Progenitor cell of endocrine pancreas (in vitro differentiated cells): ENCODE results near the gene KIF5B. TPM values are rescaled to one million over a fixed set of nuclear protein-coding genes. Genes with fewer than 3 reads are reported as not detected.

Experiments used
- DNase-seq: peaks from one replicate; pipeline ENCODE4 v3.0.0; 2021; ENCODE audit warnings: low spot score; ENCODE audit not compliant: unreplicated experiment
- H3K27ac Mint-ChIP-seq: 2 replicates; pipeline ENCODE4 v1.8.0; 2021; ENCODE audit warnings: mild to moderate bottlenecking, moderate library complexity, mixed read lengths
- H3K27me3 Mint-ChIP-seq: 2 replicates; pipeline ENCODE4 v1.8.0; 2021; ENCODE audit warnings: mixed read lengths
- H3K36me3 Mint-ChIP-seq: 2 replicates; pipeline ENCODE4 v1.8.0; 2022; ENCODE audit warnings: mixed read lengths; ENCODE audit not compliant: insufficient read depth
- H3K4me1 Mint-ChIP-seq: 2 replicates; pipeline ENCODE4 v1.8.0; 2021; ENCODE audit warnings: low read depth, mixed read lengths
- H3K4me3 Mint-ChIP-seq: 2 replicates; pipeline ENCODE4 v1.8.0; 2021; ENCODE audit warnings: low read depth, mild to moderate bottlenecking, moderate library complexity, mixed read lengths
- H3K9me3 Mint-ChIP-seq: 2 replicates; pipeline ENCODE4 v1.8.0; 2021; ENCODE audit warnings: low read depth, mixed read lengths
- CTCF ChIP-seq: fragments of 200-600 bp; sonication (generic); IDR thresholded peaks from one replicate; pipeline ENCODE4 v1.5.0; 2021; ENCODE audit warnings: antibody characterized with exemption, mild to moderate bottlenecking; ENCODE audit not compliant: unreplicated experiment
- total RNA-seq: library from RNA; stranded (reverse); gene quantifications from 2 replicates; pipeline ENCODE4 v1.2.1, GENCODE V29; 2021

Gene KIF5B
- total RNA-seq, 1 donor from 2014 or later = 111 TPM

GRCh38 chr10:32038777-32039176 is 17.4 kb downstream of the KIF5B start:
- H3K4me1 Mint-ChIP-seq = peaks cover 5% of the 10 kb centered on the region
- H3K36me3 Mint-ChIP-seq = peaks cover 28% of the 10 kb centered on the region
- H3K27ac Mint-ChIP-seq = no peak overlapping the region
- no peak for TF ChIP-seq CTCF
- H3K4me3 Mint-ChIP-seq = no peak overlapping the region
- H3K9me3 Mint-ChIP-seq = no peaks in the 10 kb centered on the region
- H3K27me3 Mint-ChIP-seq = no peaks in the 10 kb centered on the region
- no peak for DNase-seq

GRCh38 chr10:32036922-32037321 is 19.3 kb downstream of the KIF5B start:
- no peak for DNase-seq
- Mint-ChIP-seq H3K9me3 (no peaks in the 10 kb centered on the region), H3K36me3 (peaks cover 38% of the 10 kb centered on the region)

GRCh38 chr10:32035038-32035437 is 21.2 kb downstream of the KIF5B start:
- no peak for DNase-seq
- H3K27me3 Mint-ChIP-seq = no peaks in the 10 kb centered on the region

More at GRCh38 chr10:32036922-32037321, 19.3 kb downstream of the KIF5B start:
- H3K27ac Mint-ChIP-seq = no peak overlapping the region
- H3K4me1 Mint-ChIP-seq = peaks cover 3% of the 10 kb centered on the region
- H3K27me3 Mint-ChIP-seq = no peaks in the 10 kb centered on the region
- H3K4me3 Mint-ChIP-seq = no peak overlapping the region
- no peak for TF ChIP-seq CTCF

GRCh38 chr10:32033171-32033570 is 23.1 kb downstream of the KIF5B start:
- DNase-seq = no peak
- Mint-ChIP-seq H3K36me3 (peaks cover 53% of the 10 kb centered on the region), H3K27ac (no peak overlapping the region), H3K4me3 (no peak overlapping the region), H3K27me3 (no peaks in the 10 kb centered on the region), H3K4me1 (no peaks in the 10 kb centered on the region), H3K9me3 (no peaks in the 10 kb centered on the region)
- no peak for TF ChIP-seq CTCF

More at GRCh38 chr10:32035038-32035437, 21.2 kb downstream of the KIF5B start:
- Mint-ChIP-seq H3K4me1 (no peaks in the 10 kb centered on the region), H3K36me3 (peaks cover 46% of the 10 kb centered on the region), H3K9me3 (no peaks in the 10 kb centered on the region), H3K27ac (no peak overlapping the region), H3K4me3 (no peak overlapping the region)
- TF ChIP-seq CTCF = no peak

- peaks cover 53% of the 10 kb centered on the region for H3K36me3 Mint-ChIP-seq
- H3K4me1 Mint-ChIP-seq = no peaks in the 10 kb centered on the region
- H3K27ac Mint-ChIP-seq = no peak overlapping the region
- TF ChIP-seq CTCF = no peak
- DNase-seq = no peak
- H3K27me3 Mint-ChIP-seq = no peaks in the 10 kb centered on the region
- no peaks in the 10 kb centered on the region for H3K9me3 Mint-ChIP-seq
- no peak overlapping the region for H3K4me3 Mint-ChIP-seq
Measured at GRCh38 chr10:32031920-32032319, 24.3 kb downstream of the KIF5B start.
